Activated B cell treated with CpG ODN at 0.5 μM for 24 hours (primary cell): Measurements from ENCODE around the gene DHRSX. TPM values are rescaled to one million over a fixed set of nuclear protein-coding genes. Genes with fewer than 3 reads are reported as not detected.
"Not testable (repeated sequence)": the region's sequence is repeated elsewhere in the genome, so short reads cannot be mapped to it uniquely, and the experiment has no call there.

ENCODE experiments used
- ATAC-seq: fragments of 200-7000 bp; cut with Tn5 transposase; one replicate; pipeline ENCODE4 v1.10.0; 2021; ENCODE audit warnings: low read depth, mild to moderate bottlenecking, moderate library complexity
- CTCF ChIA-PET: fragments of 350-600 bp; sonication (Branson Sonifier 250); formaldehyde crosslinking; loops from one replicate; lab custom pipeline; 2021; ENCODE audit warnings: antibody characterized with exemption; lab: Charles Lee
- POLR2A ChIA-PET: fragments of 350-600 bp; sonication (Branson Sonifier 250); formaldehyde crosslinking; loops from one replicate; lab custom pipeline; 2021; ENCODE audit warnings: antibody characterized with exemption; lab: Charles Lee
- DNase-seq: peaks from one replicate; pipeline ENCODE4 v3.0.0; 2022
- H3K27ac Mint-ChIP-seq: one replicate; pipeline ENCODE4 v1.8.0; 2020; ENCODE audit warnings: mixed read lengths
- H3K27me3 Mint-ChIP-seq: one replicate; pipeline ENCODE4 v1.8.0; 2021; ENCODE audit warnings: mixed read lengths
- H3K36me3 Mint-ChIP-seq: one replicate; pipeline ENCODE4 v1.8.0; 2021; ENCODE audit warnings: low read depth, mixed read lengths
- H3K4me1 Mint-ChIP-seq: one replicate; pipeline ENCODE4 v1.8.0; 2021; ENCODE audit warnings: mixed read lengths
- H3K4me3 Mint-ChIP-seq: one replicate; pipeline ENCODE4 v1.8.0; 2020; ENCODE audit warnings: mild to moderate bottlenecking, mixed read lengths
- H3K9me3 Mint-ChIP-seq: one replicate; pipeline ENCODE4 v1.8.0; 2020; ENCODE audit warnings: mixed read lengths
- intact Hi-C: fragments of 100-400 bp; cut with micrococcal nuclease; formaldehyde crosslinking; loops from one replicate; pipeline ENCODE4 v1.15.1; 2024
- total RNA-seq: library from RNA; stranded (reverse); gene quantifications from 2 replicates; pipeline ENCODE4 v1.2.3, GENCODE V29; 2022
- TF ChIP-seq, protein P1 (sequence below): fragments of 200-600 bp; IDR thresholded peaks from one replicate; pipeline ENCODE4 v1.8.0; 2022; ENCODE audit warnings: antibody characterized with exemption, mild to moderate bottlenecking

DHRSX gene
- total RNA-seq, 1 donor from 2014 or later = 28.3 TPM

GRCh38 chrX:2485789-2486345, 14.9 kb downstream of the DHRSX start:
- no peak overlapping the region for H3K4me3 Mint-ChIP-seq
- H3K9me3 Mint-ChIP-seq = no peaks in the 10 kb centered on the region
- POLR2A ChIA-PET = no interaction called here
- TF ChIP-seq, protein P1, sequence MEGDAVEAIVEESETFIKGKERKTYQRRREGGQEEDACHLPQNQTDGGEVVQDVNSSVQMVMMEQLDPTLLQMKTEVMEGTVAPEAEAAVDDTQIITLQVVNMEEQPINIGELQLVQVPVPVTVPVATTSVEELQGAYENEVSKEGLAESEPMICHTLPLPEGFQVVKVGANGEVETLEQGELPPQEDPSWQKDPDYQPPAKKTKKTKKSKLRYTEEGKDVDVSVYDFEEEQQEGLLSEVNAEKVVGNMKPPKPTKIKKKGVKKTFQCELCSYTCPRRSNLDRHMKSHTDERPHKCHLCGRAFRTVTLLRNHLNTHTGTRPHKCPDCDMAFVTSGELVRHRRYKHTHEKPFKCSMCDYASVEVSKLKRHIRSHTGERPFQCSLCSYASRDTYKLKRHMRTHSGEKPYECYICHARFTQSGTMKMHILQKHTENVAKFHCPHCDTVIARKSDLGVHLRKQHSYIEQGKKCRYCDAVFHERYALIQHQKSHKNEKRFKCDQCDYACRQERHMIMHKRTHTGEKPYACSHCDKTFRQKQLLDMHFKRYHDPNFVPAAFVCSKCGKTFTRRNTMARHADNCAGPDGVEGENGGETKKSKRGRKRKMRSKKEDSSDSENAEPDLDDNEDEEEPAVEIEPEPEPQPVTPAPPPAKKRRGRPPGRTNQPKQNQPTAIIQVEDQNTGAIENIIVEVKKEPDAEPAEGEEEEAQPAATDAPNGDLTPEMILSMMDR = no peak
- no peaks in the 10 kb centered on the region for H3K27me3 Mint-ChIP-seq
- no peaks in the 10 kb centered on the region for H3K4me1 Mint-ChIP-seq
- CTCF ChIA-PET = no interaction called here
- intact Hi-C loops = no loop called here
- no peak for ATAC-seq
- no peak overlapping the region for H3K27ac Mint-ChIP-seq
- H3K36me3 Mint-ChIP-seq = peaks cover 62% of the 10 kb centered on the region
- DNase-seq = no peak

DNA sequence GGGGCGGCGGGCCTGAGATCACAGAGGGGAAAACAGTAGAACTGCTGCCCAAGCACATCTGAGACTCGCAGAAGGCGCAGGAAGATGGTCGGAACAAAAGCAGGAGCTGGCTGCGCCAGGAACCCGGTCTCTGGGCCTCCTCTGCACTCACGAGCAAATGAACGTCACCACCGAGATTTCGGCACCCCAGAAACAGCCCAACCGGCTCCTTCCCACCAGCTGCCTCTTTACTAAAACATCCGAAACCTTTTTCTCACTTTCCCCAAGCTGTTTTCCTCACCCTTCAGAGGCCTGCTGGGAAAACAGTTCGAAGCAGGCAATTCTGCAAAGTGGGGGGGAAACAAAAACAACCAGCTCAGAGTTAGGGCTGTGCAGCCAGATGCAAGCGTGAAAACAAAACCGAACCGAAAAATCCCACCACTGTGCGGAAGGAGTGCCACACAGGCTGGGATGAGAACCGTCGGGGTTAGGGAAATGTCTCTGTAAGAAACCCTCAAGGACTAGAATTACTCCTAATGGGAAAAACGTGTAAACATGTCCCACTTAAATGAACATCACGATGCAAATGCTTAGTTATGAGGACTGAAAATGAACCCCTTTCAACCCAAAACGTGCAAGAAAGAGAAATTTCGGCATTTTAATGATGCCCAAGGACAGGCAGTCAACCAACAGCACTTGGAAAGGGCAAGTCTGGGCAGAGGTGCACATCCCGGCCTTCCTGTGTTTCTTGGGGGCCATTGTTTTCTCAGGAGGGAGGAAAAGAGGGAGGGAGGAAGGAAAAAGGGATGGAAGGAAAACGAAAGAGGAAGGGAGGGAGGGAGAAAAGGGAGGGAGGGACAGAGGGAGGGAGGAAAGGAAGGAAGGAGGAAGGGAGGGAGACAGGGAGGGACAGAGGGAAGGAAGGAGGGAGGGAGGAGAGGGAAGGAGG, 15.8 kb downstream of the DHRSX start:
- intact Hi-C loops = no loop called here
- Mint-ChIP-seq H3K36me3 (peaks cover 58% of the 10 kb centered on the region), H3K4me3 (no peak overlapping the region), H3K9me3 (no peaks in the 10 kb centered on the region), H3K4me1 (no peaks in the 10 kb centered on the region), H3K27me3 (no peaks in the 10 kb centered on the region), H3K27ac (no peak overlapping the region)
- ATAC-seq (no peak), DNase-seq (no peak)
- CTCF ChIA-PET = no interaction called here
- TF ChIP-seq, protein P1 = no peak
- POLR2A ChIA-PET = no interaction called here

- DNase-seq (no peak), ATAC-seq (no peak)
- Mint-ChIP-seq H3K27ac (no peak overlapping the region), H3K36me3 (peaks cover 55% of the 10 kb centered on the region), H3K4me1 (no peaks in the 10 kb centered on the region), H3K4me3 (no peak overlapping the region), H3K9me3 (no peaks in the 10 kb centered on the region), H3K27me3 (no peaks in the 10 kb centered on the region)
- intact Hi-C loops = no loop called here
- TF ChIP-seq, protein P1 = no peak
- POLR2A ChIA-PET = no interaction called here
- CTCF ChIA-PET = no interaction called here
Observed at GRCh38 chrX:2484256-2484655, 16.5 kb downstream of the DHRSX start.

DNA sequence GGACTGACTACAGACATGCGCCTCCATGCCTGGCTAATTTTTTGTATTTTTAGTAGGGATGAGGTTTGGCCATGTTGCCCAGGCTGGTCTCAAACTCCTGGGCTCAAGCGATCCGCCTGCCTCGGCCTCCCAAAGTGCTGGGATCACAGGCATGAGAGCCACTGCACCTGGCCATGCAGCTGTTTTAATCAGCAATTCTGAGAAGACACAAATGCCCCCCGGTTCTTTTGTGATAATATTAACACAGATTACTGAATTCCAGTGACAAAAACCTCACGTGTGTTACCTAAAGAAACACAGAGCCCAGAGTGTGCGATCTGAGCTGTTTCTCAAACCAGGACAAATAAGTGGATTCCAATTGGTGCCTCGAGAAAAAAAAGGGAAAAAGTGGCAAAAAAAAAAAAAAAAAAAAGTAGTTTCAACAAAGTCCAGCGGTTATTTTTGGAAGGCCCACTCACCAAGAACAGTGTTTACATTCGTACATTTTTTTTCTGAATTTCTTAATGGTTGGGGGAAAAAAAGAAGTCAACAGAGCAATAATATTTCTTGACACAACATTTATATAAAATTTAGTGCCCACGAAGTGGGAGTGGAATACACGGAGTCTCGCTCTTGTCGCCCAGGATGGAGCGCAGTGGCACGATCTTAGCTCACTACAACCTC, 17.2 kb downstream of the DHRSX start:
- Mint-ChIP-seq H3K9me3 (no peaks in the 10 kb centered on the region), H3K4me3 (no peak overlapping the region), H3K36me3 (peaks cover 53% of the 10 kb centered on the region), H3K4me1 (no peaks in the 10 kb centered on the region), H3K27ac (no peak overlapping the region), H3K27me3 (no peaks in the 10 kb centered on the region)
- DNase-seq (no peak), ATAC-seq (no peak)
- ChIA-PET POLR2A (no interaction called here), CTCF (no interaction called here)
- TF ChIP-seq, protein P1 = no peak
- intact Hi-C loops = no loop called here

GRCh38 chrX:2481597-2481996, 19.2 kb downstream of the DHRSX start:
- H3K4me1 Mint-ChIP-seq, DNase-seq, H3K4me3 Mint-ChIP-seq, ATAC-seq, intact Hi-C loops, H3K9me3 Mint-ChIP-seq, H3K27me3 Mint-ChIP-seq, H3K27ac Mint-ChIP-seq, CTCF ChIA-PET, POLR2A ChIA-PET: not testable (repeated sequence)
- H3K36me3 Mint-ChIP-seq = peaks cover 35% of the 10 kb centered on the region

- intact Hi-C loops, H3K27ac Mint-ChIP-seq, DNase-seq, H3K27me3 Mint-ChIP-seq, POLR2A ChIA-PET, H3K4me3 Mint-ChIP-seq, ATAC-seq, CTCF ChIA-PET, H3K4me1 Mint-ChIP-seq, H3K9me3 Mint-ChIP-seq: not testable (repeated sequence)
- H3K36me3 Mint-ChIP-seq = peaks cover 27% of the 10 kb centered on the region
Observed at GRCh38 chrX:2479982-2480381, 20.8 kb downstream of the DHRSX start.
